Measurements from ENCODE around the gene GPR137C.

DNA sequence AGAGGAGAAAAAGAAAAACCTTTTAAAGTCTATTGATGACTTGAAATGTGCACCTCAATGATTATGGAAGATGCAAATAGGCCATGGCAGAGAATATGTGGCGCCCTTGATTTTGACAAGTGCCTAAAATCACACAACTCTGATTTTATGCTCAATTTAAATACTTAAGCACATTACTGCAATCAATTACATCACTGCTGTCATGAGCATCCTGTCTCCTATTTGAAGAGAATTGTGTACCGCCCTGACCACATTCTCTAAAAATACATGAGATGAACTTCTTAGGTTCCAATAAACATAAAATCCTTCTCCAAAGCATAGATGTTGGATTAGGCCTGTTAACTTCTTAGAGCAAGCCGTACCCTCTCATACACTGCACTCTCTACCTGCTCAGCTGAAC is 2.0 kb upstream of the GPR137C start:
- TF ChIP-seq, protein P1, sequence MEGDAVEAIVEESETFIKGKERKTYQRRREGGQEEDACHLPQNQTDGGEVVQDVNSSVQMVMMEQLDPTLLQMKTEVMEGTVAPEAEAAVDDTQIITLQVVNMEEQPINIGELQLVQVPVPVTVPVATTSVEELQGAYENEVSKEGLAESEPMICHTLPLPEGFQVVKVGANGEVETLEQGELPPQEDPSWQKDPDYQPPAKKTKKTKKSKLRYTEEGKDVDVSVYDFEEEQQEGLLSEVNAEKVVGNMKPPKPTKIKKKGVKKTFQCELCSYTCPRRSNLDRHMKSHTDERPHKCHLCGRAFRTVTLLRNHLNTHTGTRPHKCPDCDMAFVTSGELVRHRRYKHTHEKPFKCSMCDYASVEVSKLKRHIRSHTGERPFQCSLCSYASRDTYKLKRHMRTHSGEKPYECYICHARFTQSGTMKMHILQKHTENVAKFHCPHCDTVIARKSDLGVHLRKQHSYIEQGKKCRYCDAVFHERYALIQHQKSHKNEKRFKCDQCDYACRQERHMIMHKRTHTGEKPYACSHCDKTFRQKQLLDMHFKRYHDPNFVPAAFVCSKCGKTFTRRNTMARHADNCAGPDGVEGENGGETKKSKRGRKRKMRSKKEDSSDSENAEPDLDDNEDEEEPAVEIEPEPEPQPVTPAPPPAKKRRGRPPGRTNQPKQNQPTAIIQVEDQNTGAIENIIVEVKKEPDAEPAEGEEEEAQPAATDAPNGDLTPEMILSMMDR (IDR thresholded peaks at IDR 0.05; ENCODE audit: insufficient read depth, low read depth, low read length), result no peak
- no peak for TF ChIP-seq EZH2 (IDR thresholded peaks at IDR 0.05; ENCODE audit: insufficient read depth, low read length)

All from astrocyte (in vitro differentiated cells and primary cell).